K562 (cell line): ENCODE data around the gene SH3PXD2B.

Source experiments
- CTCF ChIP-seq, 3 experiments: IDR thresholded peaks in 2 of 3; conservative IDR thresholded peaks in 1 of 3; 2 replicates each; pipeline ENCODE4 v1.5.1; 2011 to 2012; ENCODE audit warnings: low read length in 3 of 3, mild to moderate bottlenecking in 3 of 3, control low read depth in 2 of 3, improper control_type of control experiment in 1 of 3, inconsistent platforms in 1 of 3, low read depth in 1 of 3, mixed read lengths in 1 of 3, moderate library complexity in 1 of 3; ENCODE audit not compliant: insufficient read depth in 2 of 3
- DPF2 ChIP-seq: fragments of 450-650 bp; IDR thresholded peaks from 2 replicates; pipeline ENCODE4 v1.6.1; 2016
- FOXM1 ChIP-seq, 2 experiments: fragments of 450-650 bp in 1 of 2; sonication (generic) in 1 of 2; formaldehyde crosslinking in 1 of 2; IDR thresholded peaks; 2 replicates each; pipeline versions ENCODE4 v1.6.1 to v1.9.0; 2017 to 2022; ENCODE audit warnings: low read depth in 2 of 2, mild to moderate bottlenecking in 2 of 2, missing genetic modification reagents in 1 of 2, moderate library complexity in 1 of 2
- LARP7 ChIP-seq: fragments of 450-650 bp; IDR thresholded peaks from 2 replicates; pipeline ENCODE4 v1.6.1; 2016
- MLX ChIP-seq, 2 experiments: fragments of 450-650 bp in 1 of 2; sonication (generic) in 1 of 2; formaldehyde crosslinking; conservative IDR thresholded peaks; 2 replicates each; pipeline versions ENCODE4 v1.4.0 to v1.8.1; 2020 to 2022; ENCODE audit warnings: mild to moderate bottlenecking in 1 of 2, missing genetic modification reagents in 1 of 2
- MTA3 ChIP-seq: fragments of 450-650 bp; formaldehyde crosslinking; IDR thresholded peaks from 2 replicates; pipeline ENCODE4 v1.6.1; 2017; ENCODE audit warnings: mild to moderate bottlenecking, borderline replicate concordance
- POLR2AphosphoS5 ChIP-seq: IDR thresholded peaks from 2 replicates; pipeline ENCODE4 v1.6.1; 2011; ENCODE audit warnings: mild to moderate bottlenecking, low read depth, low read length, moderate library complexity; ENCODE audit not compliant: control insufficient read depth, insufficient read depth
- TEAD2 ChIP-seq: fragments of 450-650 bp; IDR thresholded peaks from 2 replicates; pipeline ENCODE4 v1.6.1; 2016; ENCODE audit warnings: missing genetic modification characterization, control low read depth, missing compliant biosample characterization

- TF ChIP-seq MTA3 (0 out of 2 replicates have a peak, but pooled peaks have one; percentile 37), CTCF (IDR thresholded peaks at IDR 0.05 in 2 of 3, conservative IDR thresholded peaks at IDR 0.05 in 1 of 3; ENCODE audit: insufficient read depth in 2 of 3, low read depth in 1 of 3, low read length in 3 of 3) (no peak), TEAD2 (no peak), MLX (CRISPR knock-in tag; conservative IDR thresholded peaks at IDR 0.05) (no peak), FOXM1 (IDR thresholded peaks at IDR 0.05; ENCODE audit: low read depth) (no peak), FOXM1 (CRISPR knock-in tag; IDR thresholded peaks at IDR 0.05; ENCODE audit: low read depth) (no peak), DPF2 (peak; percentile 45), LARP7 (no peak), POLR2AphosphoS5 (no peak)
Observed at GRCh38 chr5:172443441-172444109, 10.8 kb downstream of the SH3PXD2B start.
